Measurements from ENCODE around the gene CHMP6.
A peak's percentile ranks its signal among the peaks of the same experiment; 100 is the strongest.

The CHMP6 gene

GRCh38 chr17:81044428-81044763 lies 52.8 kb downstream of the CHMP6 start:
- Mint-ChIP-seq H3K9me3 (no peaks in the 10 kb centered on the region), H3K27me3 (peaks cover 9% of the 10 kb centered on the region), H3K36me3 (ENCODE audit: low read depth) (peaks cover 55% of the 10 kb centered on the region), H3K4me3 (no peak overlapping the region), H3K27ac (peak overlapping the region; percentile 77), H3K4me1 (ENCODE audit: low read depth) (peaks cover 85% of the 10 kb centered on the region)
- intact Hi-C loops (cut with micrococcal nuclease): no loop called here

GRCh38 chr17:81044764-81045589 lies 53.3 kb downstream of the CHMP6 start:
- Mint-ChIP-seq H3K9me3 (no peaks in the 10 kb centered on the region), H3K36me3 (ENCODE audit: low read depth) (peaks cover 52% of the 10 kb centered on the region), H3K4me1 (ENCODE audit: low read depth) (peaks cover 85% of the 10 kb centered on the region), H3K27ac (peak overlapping the region; percentile 77), H3K4me3 (peak overlapping the region; percentile 13), H3K27me3 (peaks cover 5% of the 10 kb centered on the region)
- intact Hi-C loops (cut with micrococcal nuclease): no loop called here

- Mint-ChIP-seq H3K27ac (peak overlapping the region; percentile 77), H3K27me3 (peaks cover 5% of the 10 kb centered on the region), H3K36me3 (ENCODE audit: low read depth) (peaks cover 52% of the 10 kb centered on the region), H3K4me1 (ENCODE audit: low read depth) (peaks cover 85% of the 10 kb centered on the region), H3K4me3 (no peak overlapping the region), H3K9me3 (no peaks in the 10 kb centered on the region)
- intact Hi-C loops (cut with micrococcal nuclease): no loop called here
Observed at GRCh38 chr17:81045590-81046095, 54.0 kb downstream of the CHMP6 start.

DNA sequence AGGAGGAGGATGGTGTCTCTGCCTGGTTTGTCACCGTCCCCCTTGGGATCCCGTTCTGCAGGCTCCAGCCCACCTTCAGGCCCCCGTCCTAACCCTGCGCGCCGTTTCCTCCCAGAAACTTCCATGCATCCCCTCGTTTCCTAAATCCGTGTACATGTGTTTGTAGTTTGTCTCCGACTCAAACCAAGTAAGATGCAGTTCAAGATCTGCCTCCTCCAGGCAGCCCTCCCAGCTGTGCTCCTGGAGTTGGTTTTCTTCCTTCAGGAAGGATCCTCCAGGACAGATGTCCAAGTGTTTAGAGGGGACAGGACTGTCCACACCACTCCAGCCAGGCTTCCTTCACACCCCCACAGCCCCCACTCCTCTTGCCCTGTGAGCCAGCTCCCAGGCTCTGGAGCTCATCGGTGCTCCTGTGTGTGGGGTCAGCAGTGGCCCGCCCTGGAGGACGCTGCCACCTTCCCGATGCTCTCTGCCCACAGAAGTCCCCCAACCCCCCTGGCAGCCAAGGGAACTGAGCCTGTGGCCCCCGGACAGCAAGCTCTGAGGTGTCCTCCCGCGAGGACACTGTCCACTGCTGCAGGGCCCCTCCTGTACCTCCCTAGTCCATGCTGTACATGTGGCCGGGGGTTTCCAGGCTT lies 54.6 kb downstream of the CHMP6 start:
- intact Hi-C loops (cut with micrococcal nuclease): no loop called here
- Mint-ChIP-seq H3K4me3 (no peak overlapping the region), H3K9me3 (no peaks in the 10 kb centered on the region), H3K36me3 (ENCODE audit: low read depth) (peaks cover 57% of the 10 kb centered on the region), H3K27me3 (peaks cover 5% of the 10 kb centered on the region), H3K4me1 (ENCODE audit: low read depth) (peaks cover 85% of the 10 kb centered on the region), H3K27ac (peak overlapping the region; percentile 45)

DNA sequence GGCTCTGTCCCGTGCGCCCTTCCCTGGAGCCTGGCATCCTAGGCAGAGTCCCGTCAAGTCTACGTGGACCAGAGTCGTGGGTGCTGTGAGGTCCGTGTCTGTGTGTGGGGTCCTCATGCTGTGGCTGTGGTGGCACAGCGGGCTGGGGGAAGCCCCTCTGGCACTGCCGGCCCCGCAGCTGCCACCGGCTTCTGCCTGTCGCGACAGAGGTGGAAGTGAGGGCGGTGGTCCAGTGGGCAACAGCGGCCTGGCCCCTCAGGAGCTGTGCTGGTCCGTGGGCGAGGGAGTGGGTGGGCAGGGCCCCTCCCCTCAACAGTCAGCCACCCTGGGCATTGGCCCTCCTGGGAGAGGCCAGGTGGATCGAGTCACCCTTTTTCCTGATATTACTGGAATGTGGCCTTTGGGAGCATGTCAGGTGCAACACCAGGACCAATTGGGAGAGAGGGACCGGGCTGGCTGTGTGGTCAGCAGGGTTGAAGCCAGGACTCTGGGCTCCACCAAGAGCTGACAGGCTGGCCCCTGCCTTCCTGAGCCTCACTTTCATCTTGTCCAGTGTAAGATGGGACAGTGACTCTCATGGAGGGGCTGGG lies 55.2 kb downstream of the CHMP6 start:
- Mint-ChIP-seq H3K4me1 (ENCODE audit: low read depth) (peaks cover 89% of the 10 kb centered on the region), H3K27me3 (peaks cover 5% of the 10 kb centered on the region), H3K36me3 (ENCODE audit: low read depth) (peaks cover 60% of the 10 kb centered on the region), H3K4me3 (no peak overlapping the region), H3K9me3 (no peaks in the 10 kb centered on the region), H3K27ac (peak overlapping the region; percentile 45)
- intact Hi-C loops (cut with micrococcal nuclease): no loop called here

GRCh38 chr17:81048827-81049371 lies 57.3 kb downstream of the CHMP6 start:
- Mint-ChIP-seq H3K4me1 (ENCODE audit: low read depth) (peaks cover 83% of the 10 kb centered on the region), H3K36me3 (ENCODE audit: low read depth) (peaks cover 60% of the 10 kb centered on the region), H3K27me3 (peaks cover 5% of the 10 kb centered on the region), H3K9me3 (no peaks in the 10 kb centered on the region), H3K27ac (peak overlapping the region; percentile 98), H3K4me3 (peak overlapping the region; percentile 73)
- intact Hi-C loops (cut with micrococcal nuclease): no loop called here

DNA sequence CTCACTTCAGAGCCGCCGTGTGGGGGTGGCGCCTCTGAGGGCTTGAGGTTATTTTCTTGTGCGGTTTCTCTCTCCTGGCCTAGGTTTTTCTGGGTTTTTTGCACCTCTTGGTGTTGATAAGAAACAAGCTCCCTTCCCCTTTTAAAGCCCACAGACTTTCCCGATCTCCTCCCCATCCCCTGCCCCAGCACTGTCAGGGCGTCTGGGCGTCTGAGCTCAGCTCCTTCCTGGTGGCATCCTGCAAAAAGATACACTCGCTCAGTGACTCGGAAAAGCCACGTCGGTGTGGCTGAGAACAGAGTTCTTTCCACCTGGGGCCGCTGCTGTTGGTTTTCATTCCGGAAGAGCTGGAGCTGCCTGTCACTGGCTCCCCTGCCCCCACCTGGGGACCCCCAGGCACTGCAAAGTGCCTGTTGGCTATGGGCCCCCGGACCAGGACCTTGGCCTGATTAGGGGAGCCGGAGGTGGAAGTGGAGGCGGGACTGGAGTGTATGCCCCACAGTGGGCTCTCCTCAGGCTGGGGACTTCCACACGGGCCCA lies 57.8 kb downstream of the CHMP6 start:
- H3K27me3 Mint-ChIP-seq: peaks cover 5% of the 10 kb centered on the region

More for the DNA sequence above, 57.8 kb downstream of the CHMP6 start:
- Mint-ChIP-seq H3K27ac (peak overlapping the region; percentile 98), H3K36me3 (ENCODE audit: low read depth) (peaks cover 58% of the 10 kb centered on the region), H3K9me3 (no peaks in the 10 kb centered on the region), H3K4me3 (peak overlapping the region; percentile 73), H3K4me1 (ENCODE audit: low read depth) (peaks cover 81% of the 10 kb centered on the region)
- intact Hi-C loops (cut with micrococcal nuclease): no loop called here
